ENCODE measurements around the gene GPD1.

GPD1 gene

DNA sequence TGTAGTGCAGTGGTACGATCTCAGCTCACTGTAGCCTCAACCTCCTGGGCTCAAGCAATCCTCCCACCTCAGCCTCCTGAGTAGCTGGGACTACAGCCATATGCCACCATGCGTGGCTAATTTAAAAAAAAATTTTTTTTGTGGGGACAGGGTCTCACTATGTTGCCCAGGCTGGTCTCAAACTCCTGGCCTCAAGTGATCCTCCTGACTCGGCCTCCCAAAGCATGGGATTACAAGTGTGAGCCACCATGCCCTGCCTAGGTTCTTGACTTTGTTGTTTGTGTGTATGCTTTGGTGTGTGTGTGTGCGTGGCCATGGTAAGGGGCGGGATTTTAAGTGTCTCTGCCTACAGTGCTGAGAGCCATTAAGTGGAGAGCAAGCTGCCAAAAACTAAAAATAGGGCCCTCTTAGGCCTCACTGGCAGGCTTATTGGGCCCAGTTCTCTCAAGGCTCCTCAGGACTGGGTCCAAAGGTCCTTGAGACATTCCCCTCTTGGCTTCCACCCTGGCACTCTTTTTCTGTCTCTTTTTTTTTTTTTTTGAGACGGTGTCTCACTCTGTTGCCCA, 13.3 kb downstream of the GPD1 start:
- Histone ChIP-seq H3K36me3 (ENCODE audit: control insufficient read depth, low read depth, low read length) (no peaks in the 10 kb centered on the region), H3K9me3 (ENCODE audit: control insufficient read depth, low read depth, low read length) (no peaks in the 10 kb centered on the region), H3K9ac (ENCODE audit: low read length) (no peak overlapping the region)

GRCh38 chr12:50119387-50119786, 15.6 kb downstream of the GPD1 start:
- Histone ChIP-seq H3K36me3 (ENCODE audit: control insufficient read depth, low read depth, low read length) (no peaks in the 10 kb centered on the region), H3K9me3 (ENCODE audit: control insufficient read depth, low read depth, low read length) (no peaks in the 10 kb centered on the region), H3K27me3 (ENCODE audit: control insufficient read depth, insufficient read depth, low read length) (no peaks in the 10 kb centered on the region)

More for the DNA sequence above, 13.3 kb downstream of the GPD1 start:
- no peak overlapping the region for H3K4me3 ChIP-seq (ENCODE audit: low read length)
- no peak overlapping the region for H3K27ac ChIP-seq (ENCODE audit: low read length)
- H3K4me1 ChIP-seq (ENCODE audit: control insufficient read depth, low read depth, low read length): no peaks in the 10 kb centered on the region
- H3K27me3 ChIP-seq (ENCODE audit: control insufficient read depth, insufficient read depth, low read length): no peaks in the 10 kb centered on the region

GRCh38 chr12:50120521-50120920, 16.7 kb downstream of the GPD1 start:
- no peaks in the 10 kb centered on the region for H3K36me3 ChIP-seq (ENCODE audit: control insufficient read depth, low read depth, low read length)
- H3K9me3 ChIP-seq (ENCODE audit: control insufficient read depth, low read depth, low read length): no peaks in the 10 kb centered on the region
- no peak overlapping the region for H3K27ac ChIP-seq (ENCODE audit: low read length)
- no peak overlapping the region for H3K9ac ChIP-seq (ENCODE audit: low read length)
- no peaks in the 10 kb centered on the region for H3K4me1 ChIP-seq (ENCODE audit: control insufficient read depth, low read depth, low read length)
- no peak overlapping the region for H3K4me3 ChIP-seq (ENCODE audit: low read length)
- H3K27me3 ChIP-seq (ENCODE audit: control insufficient read depth, insufficient read depth, low read length): no peaks in the 10 kb centered on the region

More at GRCh38 chr12:50119387-50119786, 15.6 kb downstream of the GPD1 start:
- Histone ChIP-seq H3K4me3 (ENCODE audit: low read length) (no peak overlapping the region), H3K9ac (ENCODE audit: low read length) (no peak overlapping the region), H3K4me1 (ENCODE audit: control insufficient read depth, low read depth, low read length) (no peaks in the 10 kb centered on the region), H3K27ac (ENCODE audit: low read length) (no peak overlapping the region)

GRCh38 chr12:50120953-50121352, 17.1 kb downstream of the GPD1 start:
- no peak overlapping the region for H3K27ac ChIP-seq (ENCODE audit: low read length)
- no peak overlapping the region for H3K4me3 ChIP-seq (ENCODE audit: low read length)
- H3K9me3 ChIP-seq (ENCODE audit: control insufficient read depth, low read depth, low read length): no peaks in the 10 kb centered on the region
- no peak overlapping the region for H3K9ac ChIP-seq (ENCODE audit: low read length)
- no peaks in the 10 kb centered on the region for H3K4me1 ChIP-seq (ENCODE audit: control insufficient read depth, low read depth, low read length)
- H3K36me3 ChIP-seq (ENCODE audit: control insufficient read depth, low read depth, low read length): no peaks in the 10 kb centered on the region
- H3K27me3 ChIP-seq (ENCODE audit: control insufficient read depth, insufficient read depth, low read length): no peaks in the 10 kb centered on the region

- Histone ChIP-seq H3K27me3 (ENCODE audit: control insufficient read depth, insufficient read depth, low read length) (no peaks in the 10 kb centered on the region), H3K4me3 (ENCODE audit: low read length) (no peak overlapping the region), H3K9ac (ENCODE audit: low read length) (no peak overlapping the region), H3K27ac (ENCODE audit: low read length) (no peak overlapping the region), H3K36me3 (ENCODE audit: control insufficient read depth, low read depth, low read length) (no peaks in the 10 kb centered on the region), H3K4me1 (ENCODE audit: control insufficient read depth, low read depth, low read length) (no peaks in the 10 kb centered on the region), H3K9me3 (ENCODE audit: control insufficient read depth, low read depth, low read length) (no peaks in the 10 kb centered on the region)
Measured at GRCh38 chr12:50121641-50122040, 17.8 kb downstream of the GPD1 start.

GRCh38 chr12:50123203-50123602, 19.4 kb downstream of the GPD1 start:
- H3K9ac ChIP-seq (ENCODE audit: low read length): no peak overlapping the region
- H3K27ac ChIP-seq (ENCODE audit: low read length): no peak overlapping the region
- no peaks in the 10 kb centered on the region for H3K4me1 ChIP-seq (ENCODE audit: control insufficient read depth, low read depth, low read length)
- H3K4me3 ChIP-seq (ENCODE audit: low read length): no peak overlapping the region
- H3K9me3 ChIP-seq (ENCODE audit: control insufficient read depth, low read depth, low read length): no peaks in the 10 kb centered on the region
- H3K36me3 ChIP-seq (ENCODE audit: control insufficient read depth, low read depth, low read length): peaks cover 3% of the 10 kb centered on the region
- no peaks in the 10 kb centered on the region for H3K27me3 ChIP-seq (ENCODE audit: control insufficient read depth, insufficient read depth, low read length)

- Histone ChIP-seq H3K27ac (ENCODE audit: low read length) (no peak overlapping the region), H3K27me3 (ENCODE audit: control insufficient read depth, insufficient read depth, low read length) (no peaks in the 10 kb centered on the region), H3K4me1 (ENCODE audit: control insufficient read depth, low read depth, low read length) (no peaks in the 10 kb centered on the region), H3K9me3 (ENCODE audit: control insufficient read depth, low read depth, low read length) (no peaks in the 10 kb centered on the region), H3K4me3 (ENCODE audit: low read length) (no peak overlapping the region), H3K9ac (ENCODE audit: low read length) (no peak overlapping the region), H3K36me3 (ENCODE audit: control insufficient read depth, low read depth, low read length) (peaks cover 28% of the 10 kb centered on the region)
Measured at GRCh38 chr12:50127546-50127945, 23.7 kb downstream of the GPD1 start.

GRCh38 chr12:50129290-50129689, 25.5 kb downstream of the GPD1 start:
- Histone ChIP-seq H3K9ac (ENCODE audit: low read length) (no peak overlapping the region), H3K9me3 (ENCODE audit: control insufficient read depth, low read depth, low read length) (no peaks in the 10 kb centered on the region), H3K27ac (ENCODE audit: low read length) (no peak overlapping the region), H3K27me3 (ENCODE audit: control insufficient read depth, insufficient read depth, low read length) (no peaks in the 10 kb centered on the region), H3K4me3 (ENCODE audit: low read length) (no peak overlapping the region), H3K36me3 (ENCODE audit: control insufficient read depth, low read depth, low read length) (peaks cover 38% of the 10 kb centered on the region), H3K4me1 (ENCODE audit: control insufficient read depth, low read depth, low read length) (no peaks in the 10 kb centered on the region)

DNA sequence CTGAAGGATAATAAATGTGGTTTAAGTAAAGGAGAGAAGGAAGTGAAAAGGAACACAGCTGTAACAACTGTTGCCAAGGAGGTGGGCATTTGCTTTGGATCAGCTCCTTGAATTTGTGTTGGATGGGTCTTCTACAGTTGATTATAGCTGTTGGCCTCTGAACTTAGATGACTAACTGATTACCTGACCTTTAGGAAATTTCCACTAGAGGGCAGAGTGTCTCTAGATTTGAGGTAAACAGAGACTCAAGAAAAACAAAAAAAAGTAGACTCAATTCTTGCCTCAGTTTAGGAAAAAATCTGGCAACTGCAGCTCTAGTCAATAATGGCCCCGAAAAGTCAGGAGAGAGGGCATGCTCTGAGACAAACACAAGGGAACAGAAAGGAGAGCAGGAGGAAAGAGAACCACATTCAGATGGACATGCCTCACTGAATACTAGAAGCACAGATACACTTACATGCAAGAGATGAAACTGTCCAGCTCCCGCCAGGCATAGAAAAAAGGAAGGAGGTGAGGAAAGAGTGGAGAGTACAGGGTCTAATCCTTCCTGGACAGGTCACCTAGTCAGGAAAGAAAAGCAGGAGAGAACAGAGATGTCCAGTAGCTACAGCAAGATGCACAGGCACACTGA, 28.8 kb downstream of the GPD1 start:
- H3K27me3 ChIP-seq (ENCODE audit: control insufficient read depth, insufficient read depth, low read length): no peaks in the 10 kb centered on the region
- H3K27ac ChIP-seq (ENCODE audit: low read length): no peak overlapping the region
- H3K4me3 ChIP-seq (ENCODE audit: low read length): no peak overlapping the region
- H3K9me3 ChIP-seq (ENCODE audit: control insufficient read depth, low read depth, low read length): no peaks in the 10 kb centered on the region
- H3K9ac ChIP-seq (ENCODE audit: low read length): no peak overlapping the region
- H3K36me3 ChIP-seq (ENCODE audit: control insufficient read depth, low read depth, low read length): peaks cover 59% of the 10 kb centered on the region
- H3K4me1 ChIP-seq (ENCODE audit: control insufficient read depth, low read depth, low read length): no peaks in the 10 kb centered on the region

DNA sequence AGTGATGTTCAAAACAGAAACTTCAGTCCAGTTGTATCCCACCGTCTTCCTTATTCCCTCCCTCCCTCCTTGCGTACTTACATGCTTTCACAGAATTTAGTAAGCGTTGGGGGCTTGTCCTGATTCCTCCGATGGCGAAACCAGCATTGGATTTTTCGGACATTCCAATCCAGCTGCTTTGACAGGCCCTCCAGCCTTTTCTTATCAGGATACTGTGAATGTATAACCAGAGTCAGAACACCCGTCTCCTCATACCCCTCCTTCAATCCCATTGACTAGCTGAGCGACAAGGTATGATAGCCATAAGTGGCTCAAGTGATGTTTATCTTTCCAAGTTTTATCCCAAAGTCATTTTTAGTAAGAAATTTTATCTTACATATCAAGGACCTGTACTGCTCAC, 39.2 kb downstream of the GPD1 start:
- Histone ChIP-seq H3K4me1 (ENCODE audit: control insufficient read depth, low read depth, low read length) (peaks cover 2% of the 10 kb centered on the region), H3K27ac (ENCODE audit: low read length) (no peak overlapping the region), H3K27me3 (ENCODE audit: control insufficient read depth, insufficient read depth, low read length) (no peaks in the 10 kb centered on the region), H3K36me3 (ENCODE audit: control insufficient read depth, low read depth, low read length) (peaks cover 28% of the 10 kb centered on the region), H3K4me3 (ENCODE audit: low read length) (no peak overlapping the region), H3K9me3 (ENCODE audit: control insufficient read depth, low read depth, low read length) (no peaks in the 10 kb centered on the region), H3K9ac (ENCODE audit: low read length) (no peak overlapping the region)

DNA sequence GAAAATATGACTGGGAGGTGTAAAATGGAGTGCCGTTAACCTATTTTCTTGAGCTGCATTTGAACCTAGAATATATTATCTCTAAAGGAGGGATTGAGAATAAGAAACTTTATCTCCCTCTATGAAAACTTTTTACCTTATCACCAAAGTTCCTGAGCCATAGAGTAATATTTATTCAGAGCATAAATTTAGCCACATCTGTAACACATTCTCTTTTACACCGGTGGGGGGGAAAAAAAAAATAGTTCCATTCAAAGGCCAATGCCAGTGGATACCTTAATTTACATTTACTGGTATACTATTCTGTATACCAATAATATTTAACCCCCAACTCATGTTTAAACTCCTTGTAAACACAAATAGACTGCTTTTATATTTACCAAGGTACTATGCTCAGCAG, 41.6 kb downstream of the GPD1 start:
- Histone ChIP-seq H3K4me1 (ENCODE audit: control insufficient read depth, low read depth, low read length) (peaks cover 2% of the 10 kb centered on the region), H3K27ac (ENCODE audit: low read length) (no peak overlapping the region), H3K4me3 (ENCODE audit: low read length) (no peak overlapping the region), H3K27me3 (ENCODE audit: control insufficient read depth, insufficient read depth, low read length) (no peaks in the 10 kb centered on the region), H3K9ac (ENCODE audit: low read length) (no peak overlapping the region), H3K9me3 (ENCODE audit: control insufficient read depth, low read depth, low read length) (no peaks in the 10 kb centered on the region), H3K36me3 (ENCODE audit: control insufficient read depth, low read depth, low read length) (peaks cover 14% of the 10 kb centered on the region)

GRCh38 chr12:50147281-50147680, 43.5 kb downstream of the GPD1 start:
- Histone ChIP-seq H3K27me3 (ENCODE audit: control insufficient read depth, insufficient read depth, low read length) (no peaks in the 10 kb centered on the region), H3K4me1 (ENCODE audit: control insufficient read depth, low read depth, low read length) (peaks cover 2% of the 10 kb centered on the region), H3K27ac (ENCODE audit: low read length) (no peak overlapping the region), H3K9me3 (ENCODE audit: control insufficient read depth, low read depth, low read length) (no peaks in the 10 kb centered on the region), H3K4me3 (ENCODE audit: low read length) (no peak overlapping the region), H3K9ac (ENCODE audit: low read length) (no peak overlapping the region), H3K36me3 (ENCODE audit: control insufficient read depth, low read depth, low read length) (peaks cover 3% of the 10 kb centered on the region)

Measured in iPS-18a (cell line).